Measurements from ENCODE around the gene MARCHF3. TPM values are rescaled to one million over a fixed set of nuclear protein-coding genes. Genes with fewer than 3 reads are reported as not detected.

MARCHF3 gene
- total and polyA plus RNA-seq, 2 donors (not counting 3 experiments of a cell fraction or from before 2014, with no cell fraction given), result 31.9 to 35.0 TPM

DNA sequence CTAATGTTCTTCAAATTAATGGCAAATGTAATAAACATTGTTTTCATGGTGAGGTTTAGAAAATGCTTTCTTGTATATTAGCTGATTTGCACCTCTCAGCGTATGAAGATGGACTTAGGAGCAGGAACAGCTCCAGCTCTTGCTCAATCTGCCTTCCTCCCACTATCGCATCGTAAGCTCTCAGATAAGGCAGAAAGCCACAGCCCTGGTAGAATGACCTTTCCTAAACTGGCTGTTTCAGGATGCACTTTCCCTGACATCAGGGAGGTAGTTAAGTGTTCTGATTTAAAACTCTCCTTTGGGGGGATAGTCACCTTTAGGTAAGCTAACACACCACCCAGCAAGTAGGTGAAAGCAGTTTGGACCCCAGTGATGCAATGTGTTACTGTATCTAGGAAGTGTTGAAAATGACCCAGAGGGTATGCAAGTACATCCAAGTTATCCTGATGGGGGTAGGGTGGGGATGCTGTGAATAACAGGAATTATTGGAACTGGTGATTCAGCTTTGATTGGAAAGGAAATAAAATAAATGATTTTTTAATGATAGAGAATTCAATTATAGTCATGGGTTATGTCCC is 181.2 kb downstream of the MARCHF3 start:
- no peak overlapping the region for H3K4me2 ChIP-seq (ENCODE audit: insufficient read depth, low read length)
- POLR2A ChIA-PET, result no interaction called here
- no TSS peak for BruUV-seq (replicated peaks)

More for the DNA sequence above, 181.2 kb downstream of the MARCHF3 start:
- Histone ChIP-seq H2AFZ (ENCODE audit: low read depth, low read length) (no peak overlapping the region), H3K4me3 (replicated peaks in 1 of 3; ENCODE audit: insufficient read depth in 1 of 3, low read depth in 1 of 3, low read length in 3 of 3) (no peak overlapping the region), H3K27me3 (ENCODE audit: control insufficient read depth in 2 of 2, insufficient read depth in 2 of 2, low read length in 2 of 2) (no peaks in the 10 kb centered on the region), H3K4me1 (ENCODE audit: control insufficient read depth, extremely low read depth, insufficient read depth, low read length) (peaks cover 36% of the 10 kb centered on the region), H4K20me1 (replicated peaks; ENCODE audit: control insufficient read depth, extremely low read depth, insufficient read depth, low read length) (no peaks in the 10 kb centered on the region), H3K9me1 (replicated peaks; ENCODE audit: control insufficient read depth, extremely low read depth, insufficient read depth, low read length) (no peaks in the 10 kb centered on the region), H3K79me2 (ENCODE audit: control insufficient read depth, insufficient read depth, low read length) (no peaks in the 10 kb centered on the region), H3K27ac (ENCODE audit: insufficient read depth, low read depth, low read length) (no peak overlapping the region), H3K36me3 (ENCODE audit: control insufficient read depth in 2 of 2, extremely low read depth in 1 of 2, insufficient read depth in 2 of 2, low read length in 2 of 2) (no peaks in the 10 kb centered on the region), H3K9me3 (replicated peaks; ENCODE audit: control insufficient read depth, insufficient read depth, low read length) (no peaks in the 10 kb centered on the region), H3K9ac (replicated peaks; ENCODE audit: extremely low read depth, insufficient read depth, low read length) (no peak overlapping the region)
- dilution Hi-C loops (cut with MboI; ENCODE audit: extremely low pct_ligation_motif_present, low sequenced_read_pairs) (no loop called here), intact Hi-C loops (cut with micrococcal nuclease) (no loop called here)
- FAIRE-seq (no peak), DNase-seq (ENCODE audit: low read depth, low spot score) (no peak)
- CTCF ChIA-PET, result interaction anchor here (0.5 to 3.0 kb wide), 2 partner anchors 12 to 182 kb away, joined by 3 to 14 read pairs; no protein-coding TSS in a partner anchor
- TF ChIP-seq JUN (IDR thresholded peaks at IDR 0.05; ENCODE audit: borderline replicate concordance, insufficient read depth, insufficient read length, low read depth) (no peak), POLR2AphosphoS5 (IDR thresholded peaks at IDR 0.05; ENCODE audit: insufficient read depth, low read depth, low read length) (no peak), GATA2 (IDR thresholded peaks at IDR 0.05; ENCODE audit: insufficient read depth, insufficient read length, low read depth, low read length) (no peak), EZH2 (IDR thresholded peaks at IDR 0.05; ENCODE audit: borderline replicate concordance, low read depth, low read length, severe bottlenecking) (no peak), POLR2A (IDR thresholded peaks at IDR 0.05; ENCODE audit: low read depth, low read length) (no peak), FOS (IDR thresholded peaks at IDR 0.05; ENCODE audit: borderline replicate concordance, insufficient read depth, low read length) (no peak), MYC (IDR thresholded peaks at IDR 0.05; ENCODE audit: low read depth, low read length) (no peak)
- TF ChIP-seq, protein P1, sequence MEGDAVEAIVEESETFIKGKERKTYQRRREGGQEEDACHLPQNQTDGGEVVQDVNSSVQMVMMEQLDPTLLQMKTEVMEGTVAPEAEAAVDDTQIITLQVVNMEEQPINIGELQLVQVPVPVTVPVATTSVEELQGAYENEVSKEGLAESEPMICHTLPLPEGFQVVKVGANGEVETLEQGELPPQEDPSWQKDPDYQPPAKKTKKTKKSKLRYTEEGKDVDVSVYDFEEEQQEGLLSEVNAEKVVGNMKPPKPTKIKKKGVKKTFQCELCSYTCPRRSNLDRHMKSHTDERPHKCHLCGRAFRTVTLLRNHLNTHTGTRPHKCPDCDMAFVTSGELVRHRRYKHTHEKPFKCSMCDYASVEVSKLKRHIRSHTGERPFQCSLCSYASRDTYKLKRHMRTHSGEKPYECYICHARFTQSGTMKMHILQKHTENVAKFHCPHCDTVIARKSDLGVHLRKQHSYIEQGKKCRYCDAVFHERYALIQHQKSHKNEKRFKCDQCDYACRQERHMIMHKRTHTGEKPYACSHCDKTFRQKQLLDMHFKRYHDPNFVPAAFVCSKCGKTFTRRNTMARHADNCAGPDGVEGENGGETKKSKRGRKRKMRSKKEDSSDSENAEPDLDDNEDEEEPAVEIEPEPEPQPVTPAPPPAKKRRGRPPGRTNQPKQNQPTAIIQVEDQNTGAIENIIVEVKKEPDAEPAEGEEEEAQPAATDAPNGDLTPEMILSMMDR (IDR thresholded peaks at IDR 0.05; ENCODE audit: extremely low read depth in 1 of 2, insufficient read depth in 1 of 2, low read depth in 1 of 2, low read length in 2 of 2), result no peak
- TF ChIP-seq, protein P2, sequence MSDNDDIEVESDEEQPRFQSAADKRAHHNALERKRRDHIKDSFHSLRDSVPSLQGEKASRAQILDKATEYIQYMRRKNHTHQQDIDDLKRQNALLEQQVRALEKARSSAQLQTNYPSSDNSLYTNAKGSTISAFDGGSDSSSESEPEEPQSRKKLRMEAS (IDR thresholded peaks at IDR 0.05; ENCODE audit: insufficient read depth, insufficient read length), result no peak

All from endothelial cell of umbilical vein (primary cell).